Measurements from ENCODE around the gene TMEM198. TPM values are rescaled to one million over a fixed set of nuclear protein-coding genes. Genes with fewer than 3 reads are reported as not detected.
A peak's percentile ranks its signal among the peaks of the same experiment; 100 is the strongest.

TMEM198 gene
- total and polyA plus RNA-seq, 9 donors, result 1.2 to 4.6 (median 3.0) TPM

DNA sequence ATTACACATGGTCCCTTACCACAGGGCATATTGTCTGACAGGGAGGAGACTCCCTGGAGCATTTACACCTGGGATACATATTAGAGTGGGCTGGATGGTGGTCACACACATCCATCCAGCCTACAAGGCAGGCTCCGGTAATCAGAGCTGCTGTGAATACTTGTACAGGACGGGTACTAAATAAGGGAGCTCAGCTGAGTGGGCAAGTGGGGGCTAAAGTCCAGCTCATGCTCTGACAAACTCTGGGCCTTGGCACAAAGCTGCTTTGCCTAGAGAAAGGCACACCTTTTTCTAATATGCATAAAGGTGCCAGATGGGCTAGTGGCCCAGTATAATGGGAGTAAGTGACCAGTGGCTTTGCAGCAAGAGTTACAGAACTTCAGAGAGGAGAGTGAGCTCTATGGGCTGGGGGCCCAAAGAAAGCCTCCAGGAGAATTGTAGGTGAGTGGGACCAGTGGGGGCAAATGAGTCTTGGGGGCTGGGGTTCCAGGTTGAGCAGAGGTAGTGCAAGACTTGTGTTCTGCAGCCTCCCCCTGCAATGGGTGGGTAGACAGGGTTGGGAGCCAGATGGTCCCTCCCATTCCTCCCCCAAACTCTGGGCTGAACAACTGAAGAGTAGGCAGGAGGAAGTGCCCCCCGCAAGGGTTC is 1.6 kb downstream of the TMEM198 start:
- H3K27me3 ChIP-seq (ENCODE audit: control insufficient read depth, insufficient read depth, low read length), result peaks cover 13% of the 10 kb centered on the region

DNA sequence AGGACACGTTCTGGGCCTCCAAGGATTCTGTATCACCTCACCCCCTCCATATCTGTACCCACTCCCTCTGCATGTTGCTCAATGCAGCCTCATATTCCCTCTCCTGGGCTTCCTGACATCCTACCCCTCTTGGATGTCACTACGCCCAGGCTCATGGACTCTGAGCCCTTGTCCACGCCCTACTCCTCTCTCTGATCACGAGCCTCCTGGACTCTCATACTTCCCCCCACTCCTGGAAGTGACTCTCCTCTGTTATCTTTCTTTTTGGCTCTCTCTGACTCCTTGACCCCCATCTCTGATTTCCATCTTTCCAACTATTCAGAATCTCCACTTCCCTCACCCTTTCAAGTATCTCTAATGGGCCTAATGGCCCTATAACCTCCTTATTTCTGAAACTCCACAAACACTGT is 2.1 kb downstream of the TMEM198 start:
- peaks cover 16% of the 10 kb centered on the region for H3K27me3 ChIP-seq (ENCODE audit: control insufficient read depth, insufficient read depth, low read length)
- WGBS (ENCODE audit: insufficient coverage), result 62% methylated on average over 4 of the region's 4 CpGs

More for the DNA sequence above, 1.6 kb downstream of the TMEM198 start:
- Histone ChIP-seq H3K4me1 (ENCODE audit: control insufficient read depth, insufficient read depth, low read length) (peaks cover 27% of the 10 kb centered on the region), H3K4me3 (ENCODE audit: low read length) (no peak overlapping the region), H3K27ac (ENCODE audit: low read length) (no peak overlapping the region), H3K36me3 (ENCODE audit: control insufficient read depth, insufficient read depth, low read length) (peaks cover 27% of the 10 kb centered on the region), H3K9me3 (replicated peaks; ENCODE audit: control insufficient read depth, low read depth, low read length) (no peaks in the 10 kb centered on the region)
- no peak for DNase-seq
- 100% methylated on average over 1 of the region's 3 CpGs for WGBS (ENCODE audit: insufficient coverage)

DNA sequence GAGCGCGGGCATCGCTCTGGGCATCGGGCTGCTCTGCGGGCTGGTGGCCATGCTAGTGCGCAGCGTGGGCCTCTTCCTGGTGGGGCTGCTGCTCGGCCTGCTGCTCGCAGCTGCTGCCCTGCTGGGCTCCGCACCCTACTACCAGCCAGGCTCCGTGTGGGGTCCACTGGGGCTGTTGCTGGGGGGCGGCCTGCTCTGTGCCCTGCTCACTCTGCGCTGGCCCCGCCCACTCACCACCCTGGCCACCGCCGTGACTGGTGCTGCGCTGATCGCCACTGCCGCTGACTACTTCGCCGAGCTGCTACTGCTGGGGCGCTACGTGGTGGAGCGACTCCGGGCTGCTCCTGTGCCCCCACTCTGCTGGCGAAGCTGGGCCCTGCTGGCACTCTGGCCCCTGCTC is 3.8 kb downstream of the TMEM198 start:
- Histone ChIP-seq H3K36me3 (ENCODE audit: control insufficient read depth, insufficient read depth, low read length) (peaks cover 17% of the 10 kb centered on the region), H3K27me3 (ENCODE audit: control insufficient read depth, insufficient read depth, low read length) (peaks cover 26% of the 10 kb centered on the region), H3K4me1 (ENCODE audit: control insufficient read depth, insufficient read depth, low read length) (peaks cover 29% of the 10 kb centered on the region), H3K4me3 (ENCODE audit: low read length) (no peak overlapping the region), H3K9me3 (replicated peaks; ENCODE audit: control insufficient read depth, low read depth, low read length) (no peaks in the 10 kb centered on the region), H3K27ac (ENCODE audit: low read length) (no peak overlapping the region)
- no peak for DNase-seq
- 96% methylated on average over 26 of the region's 26 CpGs for WGBS (ENCODE audit: insufficient coverage)

More for the DNA sequence above, 2.1 kb downstream of the TMEM198 start:
- no peaks in the 10 kb centered on the region for H3K9me3 ChIP-seq (replicated peaks; ENCODE audit: control insufficient read depth, low read depth, low read length)
- H3K27ac ChIP-seq (ENCODE audit: low read length), result no peak overlapping the region
- H3K4me1 ChIP-seq (ENCODE audit: control insufficient read depth, insufficient read depth, low read length), result peaks cover 27% of the 10 kb centered on the region
- no peak overlapping the region for H3K4me3 ChIP-seq (ENCODE audit: low read length)
- no peak for DNase-seq
- peaks cover 24% of the 10 kb centered on the region for H3K36me3 ChIP-seq (ENCODE audit: control insufficient read depth, insufficient read depth, low read length)

DNA sequence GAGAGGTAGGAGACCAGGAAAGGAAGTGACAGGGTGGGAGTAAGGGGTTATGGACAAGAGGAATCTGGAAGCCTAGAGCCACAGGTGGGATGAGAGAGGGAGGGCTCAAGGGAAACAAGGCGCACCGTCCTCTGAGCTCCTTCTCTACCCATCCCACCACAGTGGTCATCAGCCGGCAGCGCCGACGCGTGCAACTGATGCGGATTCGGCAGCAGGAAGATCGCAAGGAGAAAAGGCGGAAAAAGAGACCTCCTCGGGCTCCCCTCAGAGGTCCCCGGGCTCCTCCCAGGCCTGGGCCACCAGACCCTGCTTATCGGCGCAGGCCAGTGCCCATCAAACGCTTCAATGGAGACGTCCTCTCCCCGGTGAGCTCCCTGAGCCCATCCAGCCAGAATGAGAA is 5.2 kb downstream of the TMEM198 start:
- Histone ChIP-seq H3K27ac (ENCODE audit: low read length) (no peak overlapping the region), H3K27me3 (ENCODE audit: control insufficient read depth, insufficient read depth, low read length) (peaks cover 35% of the 10 kb centered on the region), H3K36me3 (ENCODE audit: control insufficient read depth, insufficient read depth, low read length) (peaks cover 17% of the 10 kb centered on the region), H3K9me3 (replicated peaks; ENCODE audit: control insufficient read depth, low read depth, low read length) (no peaks in the 10 kb centered on the region), H3K4me3 (ENCODE audit: low read length) (no peak overlapping the region), H3K4me1 (ENCODE audit: control insufficient read depth, insufficient read depth, low read length) (peaks cover 33% of the 10 kb centered on the region)
- DNase-seq, result no peak
- 92% methylated on average over 11 of the region's 18 CpGs for WGBS (ENCODE audit: insufficient coverage)

DNA sequence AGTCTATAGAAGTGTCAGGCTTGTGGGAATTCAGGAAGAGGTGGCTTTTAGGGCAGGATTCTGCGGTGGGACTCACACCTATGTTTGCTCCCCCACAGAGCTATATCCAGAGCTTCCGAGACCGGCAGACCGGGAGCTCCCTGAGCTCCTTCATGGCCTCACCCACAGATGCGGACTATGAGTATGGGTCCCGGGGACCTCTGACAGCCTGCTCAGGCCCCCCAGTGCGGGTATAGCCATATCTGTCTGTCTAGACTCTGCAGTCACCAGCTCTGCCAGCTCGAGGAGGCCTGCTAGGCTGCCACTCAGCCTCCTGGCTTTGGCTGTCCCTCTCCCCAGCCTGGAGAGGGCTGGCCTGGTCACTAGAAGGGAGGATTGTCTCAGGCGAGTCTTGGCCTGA is 5.8 kb downstream of the TMEM198 start:
- peaks cover 35% of the 10 kb centered on the region for H3K27me3 ChIP-seq (ENCODE audit: control insufficient read depth, insufficient read depth, low read length)
- no peaks in the 10 kb centered on the region for H3K9me3 ChIP-seq (replicated peaks; ENCODE audit: control insufficient read depth, low read depth, low read length)
- no peak for DNase-seq
- H3K27ac ChIP-seq (ENCODE audit: low read length), result no peak overlapping the region
- peaks cover 26% of the 10 kb centered on the region for H3K4me1 ChIP-seq (ENCODE audit: control insufficient read depth, insufficient read depth, low read length)
- WGBS (ENCODE audit: insufficient coverage), result 82% methylated on average over 8 of the region's 9 CpGs
- H3K36me3 ChIP-seq (ENCODE audit: control insufficient read depth, insufficient read depth, low read length), result peaks cover 17% of the 10 kb centered on the region
- no peak overlapping the region for H3K4me3 ChIP-seq (ENCODE audit: low read length)

DNA sequence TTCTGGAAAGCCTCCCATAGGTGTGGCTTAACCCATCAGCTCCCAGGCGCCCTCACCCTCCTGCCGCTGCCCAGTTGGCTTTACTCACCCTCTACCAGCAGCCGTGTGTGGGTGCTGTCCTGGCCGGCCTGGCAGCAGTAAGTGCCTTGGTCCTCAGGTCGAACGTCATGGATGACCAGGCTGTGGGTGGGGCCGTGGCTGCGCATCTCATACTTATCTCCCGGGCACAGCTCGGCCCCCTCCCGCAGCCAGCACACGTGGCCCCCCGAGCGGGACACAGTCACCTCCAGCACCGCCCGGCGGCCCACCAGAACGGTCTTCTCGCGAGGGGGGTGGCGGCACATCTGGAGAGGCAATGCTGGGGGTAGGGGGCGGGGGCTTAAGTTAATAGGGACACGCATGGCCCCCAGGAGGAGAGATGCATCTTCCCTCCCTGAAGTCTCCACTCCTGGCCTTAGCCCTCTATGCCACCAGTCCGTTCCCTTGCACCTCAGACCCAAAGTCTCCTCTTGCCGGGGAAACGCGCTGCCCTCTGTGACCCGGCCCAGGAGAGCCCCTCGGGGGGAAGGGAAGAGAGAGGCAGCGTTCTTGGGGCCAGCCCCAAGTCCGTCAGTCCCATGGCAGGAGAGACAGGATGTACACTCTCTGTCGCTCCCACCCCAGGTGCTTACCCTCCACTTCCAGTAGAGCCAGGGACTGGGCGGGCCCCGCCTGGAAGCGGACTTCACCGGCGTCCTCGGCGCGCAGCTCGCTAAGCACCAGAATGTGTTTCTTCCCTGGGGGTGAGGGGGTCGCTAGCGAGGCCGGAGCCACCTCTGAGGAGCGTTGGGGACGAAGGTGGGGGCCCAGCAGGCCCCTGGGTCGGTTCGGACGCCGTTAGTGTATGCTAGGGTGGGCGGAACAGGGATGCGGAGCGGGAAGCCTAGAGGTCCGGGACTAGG is 7.9 kb downstream of the TMEM198 start:
- H3K9me3 ChIP-seq (replicated peaks; ENCODE audit: control insufficient read depth, low read depth, low read length), result no peaks in the 10 kb centered on the region
- peak overlapping the region; percentile 48 for H3K4me3 ChIP-seq (ENCODE audit: low read length)
- H3K27ac ChIP-seq (ENCODE audit: low read length), result no peak overlapping the region
- H3K36me3 ChIP-seq (ENCODE audit: control insufficient read depth, insufficient read depth, low read length), result peaks cover 35% of the 10 kb centered on the region
- WGBS (ENCODE audit: insufficient coverage), result 4% methylated on average over 33 of the region's 54 CpGs
- peaks cover 26% of the 10 kb centered on the region for H3K4me1 ChIP-seq (ENCODE audit: control insufficient read depth, insufficient read depth, low read length)
- DNase-seq, result no peak
- H3K27me3 ChIP-seq (ENCODE audit: control insufficient read depth, insufficient read depth, low read length), result peaks cover 34% of the 10 kb centered on the region

DNA sequence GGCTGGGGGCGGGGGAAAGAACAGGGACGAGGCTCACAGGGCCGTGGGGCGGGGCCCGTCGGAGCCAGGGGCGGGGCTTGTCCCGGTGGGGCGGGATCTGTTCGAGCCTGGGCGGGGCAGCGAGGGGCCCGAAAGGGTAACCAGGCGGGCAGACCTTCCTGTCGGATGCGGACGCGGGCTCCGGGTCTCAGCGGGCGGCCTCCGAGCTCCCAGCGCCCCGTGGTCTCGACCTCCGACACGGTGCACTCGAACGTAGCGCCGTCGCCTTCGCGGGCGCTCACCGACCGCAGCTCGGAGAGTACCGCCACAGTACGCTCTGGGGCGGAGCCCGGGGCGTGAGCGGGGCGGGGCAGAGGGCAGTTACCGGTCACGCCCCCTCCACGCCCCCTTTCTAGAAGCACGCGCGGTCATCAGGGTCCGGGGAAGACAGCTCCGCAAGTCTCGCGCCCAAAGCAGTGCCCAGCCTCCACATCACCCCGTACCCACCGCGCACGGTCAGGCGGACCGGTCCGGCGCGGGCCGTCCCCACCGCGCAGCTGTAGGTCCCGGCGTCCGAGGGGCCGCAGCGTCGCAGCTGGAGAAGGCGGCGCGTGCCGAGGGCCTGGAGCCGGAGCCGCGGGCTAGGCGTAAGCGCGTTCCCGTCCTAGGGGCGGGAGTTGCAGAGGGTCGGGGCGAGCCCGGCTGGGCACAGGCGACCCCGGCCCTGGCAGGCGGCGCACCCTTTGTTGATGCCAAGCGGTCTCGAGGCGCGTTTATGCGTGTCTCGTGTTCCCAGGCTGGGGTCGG is 8.7 kb downstream of the TMEM198 start:
- Histone ChIP-seq H3K4me3 (ENCODE audit: low read length) (peak overlapping the region; percentile 48), H3K36me3 (ENCODE audit: control insufficient read depth, insufficient read depth, low read length) (peaks cover 43% of the 10 kb centered on the region), H3K9me3 (replicated peaks; ENCODE audit: control insufficient read depth, low read depth, low read length) (no peaks in the 10 kb centered on the region), H3K27me3 (ENCODE audit: control insufficient read depth, insufficient read depth, low read length) (peaks cover 34% of the 10 kb centered on the region), H3K27ac (ENCODE audit: low read length) (no peak overlapping the region), H3K4me1 (ENCODE audit: control insufficient read depth, insufficient read depth, low read length) (peaks cover 26% of the 10 kb centered on the region)
- WGBS (ENCODE audit: insufficient coverage), result under 1% methylated on average over 92 of the region's 99 CpGs
- DNase-seq, result peak; percentile 93

DNA sequence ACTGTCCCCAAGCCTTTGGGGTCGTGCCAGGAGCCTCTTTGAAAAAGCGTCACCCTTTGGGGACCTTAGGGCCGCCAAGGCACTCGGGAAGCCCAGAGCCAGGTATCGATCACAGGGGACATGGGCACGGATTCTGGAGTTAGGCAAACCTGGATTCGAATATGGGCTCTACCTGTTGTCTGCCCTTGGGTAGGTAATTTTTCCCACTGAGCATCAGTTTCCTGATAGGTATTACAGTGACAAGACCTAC is 9.3 kb downstream of the TMEM198 start:
- 15% methylated on average over 6 of the region's 7 CpGs for WGBS (ENCODE audit: insufficient coverage)
- Histone ChIP-seq H3K4me3 (ENCODE audit: low read length) (peak overlapping the region; percentile 48), H3K9me3 (replicated peaks; ENCODE audit: control insufficient read depth, low read depth, low read length) (no peaks in the 10 kb centered on the region), H3K4me1 (ENCODE audit: control insufficient read depth, insufficient read depth, low read length) (peaks cover 26% of the 10 kb centered on the region), H3K27me3 (ENCODE audit: control insufficient read depth, insufficient read depth, low read length) (peaks cover 34% of the 10 kb centered on the region), H3K27ac (ENCODE audit: low read length) (no peak overlapping the region), H3K36me3 (ENCODE audit: control insufficient read depth, insufficient read depth, low read length) (peaks cover 43% of the 10 kb centered on the region)
- no peak for DNase-seq

DNA sequence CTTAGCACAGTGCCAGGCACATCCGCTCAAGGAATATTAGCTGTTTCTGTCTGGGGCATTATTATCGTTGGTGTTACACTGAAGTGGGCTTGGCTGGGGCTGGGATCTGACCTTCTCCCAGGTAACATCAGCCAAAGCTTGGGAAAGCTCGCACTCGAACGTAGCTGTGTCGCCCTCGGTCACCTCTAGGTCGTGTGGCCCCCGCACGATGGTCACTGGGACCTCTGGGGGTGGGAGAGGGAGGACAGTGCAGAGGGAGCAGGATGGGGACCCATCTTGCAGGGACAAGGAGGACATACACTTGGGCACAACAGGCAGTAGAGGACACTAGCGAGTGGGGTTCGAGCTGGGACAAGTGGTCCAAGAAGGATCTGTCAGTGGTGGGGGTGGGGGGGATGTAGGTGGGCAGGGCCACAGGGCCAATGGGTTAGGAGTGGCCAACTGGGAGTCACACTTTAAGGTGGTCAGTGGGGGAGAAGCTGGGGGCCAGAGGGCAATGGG is 9.7 kb downstream of the TMEM198 start:
- 83% methylated on average over 12 of the region's 12 CpGs for WGBS (ENCODE audit: insufficient coverage)
- H3K4me1 ChIP-seq (ENCODE audit: control insufficient read depth, insufficient read depth, low read length), result peaks cover 26% of the 10 kb centered on the region
- H3K4me3 ChIP-seq (ENCODE audit: low read length), result no peak overlapping the region
- DNase-seq, result no peak
- no peaks in the 10 kb centered on the region for H3K9me3 ChIP-seq (replicated peaks; ENCODE audit: control insufficient read depth, low read depth, low read length)
- peaks cover 34% of the 10 kb centered on the region for H3K27me3 ChIP-seq (ENCODE audit: control insufficient read depth, insufficient read depth, low read length)
- no peak overlapping the region for H3K27ac ChIP-seq (ENCODE audit: low read length)
- H3K36me3 ChIP-seq (ENCODE audit: control insufficient read depth, insufficient read depth, low read length), result peaks cover 47% of the 10 kb centered on the region

DNA sequence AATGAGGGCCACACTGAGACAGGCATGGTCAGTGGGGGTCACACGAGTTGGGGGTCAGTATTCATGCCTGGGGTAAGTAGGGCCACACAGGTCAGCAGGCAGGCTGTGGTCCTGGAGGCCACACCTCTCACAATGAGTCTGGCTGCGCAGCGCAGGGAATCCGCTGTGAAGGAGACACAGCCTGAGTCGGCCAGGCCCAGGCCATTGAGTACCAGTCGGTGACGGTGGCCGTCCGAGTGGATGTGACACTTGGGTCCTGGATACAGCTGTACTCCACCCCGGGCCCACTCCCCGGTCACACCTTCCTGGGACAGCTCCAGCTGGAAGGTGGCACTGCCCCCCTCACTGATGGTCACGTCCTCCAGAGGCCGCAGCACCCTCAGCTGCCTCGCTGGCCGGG is 10.5 kb downstream of the TMEM198 start:
- Histone ChIP-seq H3K9me3 (replicated peaks; ENCODE audit: control insufficient read depth, low read depth, low read length) (no peaks in the 10 kb centered on the region), H3K27me3 (ENCODE audit: control insufficient read depth, insufficient read depth, low read length) (peaks cover 31% of the 10 kb centered on the region), H3K4me3 (ENCODE audit: low read length) (no peak overlapping the region), H3K27ac (ENCODE audit: low read length) (no peak overlapping the region), H3K36me3 (ENCODE audit: control insufficient read depth, insufficient read depth, low read length) (peaks cover 49% of the 10 kb centered on the region), H3K4me1 (ENCODE audit: control insufficient read depth, insufficient read depth, low read length) (peaks cover 26% of the 10 kb centered on the region)
- DNase-seq, result no peak
- 89% methylated on average over 10 of the region's 15 CpGs for WGBS (ENCODE audit: insufficient coverage)
